HepG2 (cell line): Measurements from ENCODE around the gene XPR1. TPM values are rescaled to one million over a fixed set of nuclear protein-coding genes. Genes with fewer than 3 reads are reported as not detected.

Source experiments
- ARHGAP35 ChIP-seq: sonication (generic); formaldehyde crosslinking; IDR thresholded peaks from 2 replicates; pipeline ENCODE4 v1.9.0; 2022; ENCODE audit warnings: mild to moderate bottlenecking, inconsistent platforms, moderate library complexity, missing genetic modification reagents, borderline replicate concordance
- CCAR2 ChIP-seq: fragments of 200-400 bp; formaldehyde crosslinking; optimal IDR thresholded peaks from 2 replicates; pipeline ENCODE3; 2018; ENCODE audit warnings: low read depth, mild to moderate bottlenecking, low read length, moderate library complexity
- CEBPZ ChIP-seq: IDR thresholded peaks from 2 replicates; pipeline ENCODE4 v1.6.1; 2012; ENCODE audit warnings: low read length, improper control_type of control experiment
- CENPX ChIP-seq: sonication (generic); formaldehyde crosslinking; IDR thresholded peaks from 2 replicates; pipeline ENCODE4 v1.9.0; 2021; ENCODE audit warnings: mild to moderate bottlenecking, missing genetic modification reagents, moderate library complexity
- FOSL1 ChIP-seq: sonication (generic); formaldehyde crosslinking; IDR thresholded peaks from 2 replicates; pipeline ENCODE4 v1.9.0; 2021; ENCODE audit warnings: missing genetic modification reagents, borderline replicate concordance
- HDAC1 ChIP-seq: sonication (generic); formaldehyde crosslinking; IDR thresholded peaks from 2 replicates; pipeline ENCODE4 v1.5.1; 2020; ENCODE audit warnings: mild to moderate bottlenecking, missing genetic modification reagents
- KDM5A ChIP-seq: fragments of 200-600 bp; sonication (generic); IDR thresholded peaks from 2 replicates; pipeline ENCODE4 v1.7.0; 2018; ENCODE audit warnings: antibody characterized with exemption, mild to moderate bottlenecking, low read length, borderline replicate concordance
- MED8 ChIP-seq: sonication (generic); formaldehyde crosslinking; IDR thresholded peaks from 2 replicates; pipeline ENCODE4 v1.8.1; 2023; ENCODE audit warnings: mild to moderate bottlenecking, missing genetic modification reagents; ENCODE audit not compliant: insufficient replicate concordance
- MEF2D ChIP-seq: sonication (generic); formaldehyde crosslinking; IDR thresholded peaks from 2 replicates; pipeline ENCODE4 v1.5.1; 2020; ENCODE audit warnings: mild to moderate bottlenecking, missing genetic modification reagents
- NFIB ChIP-seq: sonication (generic); formaldehyde crosslinking; IDR thresholded peaks from 2 replicates; pipeline ENCODE4 v1.9.0; 2021; ENCODE audit warnings: missing genetic modification reagents, mild to moderate bottlenecking, borderline replicate concordance
- PPARG ChIP-seq: conservative IDR thresholded peaks from 2 replicates; pipeline ENCODE4 v1.6.1; 2016; ENCODE audit warnings: missing biosample characterization, missing genetic modification reagents
- THAP11 ChIP-seq: IDR thresholded peaks from 2 replicates; pipeline ENCODE4 v1.6.1; 2016; ENCODE audit warnings: missing biosample characterization, missing genetic modification reagents
- THAP9 ChIP-seq: sonication (generic); formaldehyde crosslinking; IDR thresholded peaks from 2 replicates; pipeline ENCODE4; 2020; ENCODE audit warnings: missing genetic modification reagents, mild to moderate bottlenecking, borderline replicate concordance
- ZBTB25 ChIP-seq: IDR thresholded peaks from 2 replicates; pipeline ENCODE4 v1.6.1; 2018; ENCODE audit warnings: missing genetic modification reagents
- ZNF12 ChIP-seq: sonication (generic); formaldehyde crosslinking; IDR thresholded peaks from 2 replicates; pipeline ENCODE4 v1.5.0; 2020; ENCODE audit warnings: missing genetic modification reagents
- ZNF24 ChIP-seq: fragments of 450-650 bp; IDR thresholded peaks from 2 replicates; pipeline ENCODE4 v1.6.1; 2017; ENCODE audit warnings: antibody characterized with exemption, mild to moderate bottlenecking
- ZNF512 ChIP-seq: sonication (generic); formaldehyde crosslinking; IDR thresholded peaks from 2 replicates; pipeline ENCODE4 v1.4.0; 2020; ENCODE audit warnings: mild to moderate bottlenecking, missing genetic modification reagents
- ZNF530 ChIP-seq: sonication (generic); formaldehyde crosslinking; IDR thresholded peaks from 2 replicates; pipeline ENCODE4 v1.5.0; 2020; ENCODE audit warnings: low read depth, mild to moderate bottlenecking, missing genetic modification reagents
- ZNF563 ChIP-seq: sonication (generic); formaldehyde crosslinking; IDR thresholded peaks from 2 replicates; pipeline ENCODE4 v1.8.0; 2022; ENCODE audit warnings: mild to moderate bottlenecking, moderate library complexity, missing genetic modification reagents
- ZNF777 ChIP-seq: sonication (generic); formaldehyde crosslinking; IDR thresholded peaks from 2 replicates; pipeline ENCODE4 v1.4.0; 2020; ENCODE audit warnings: missing genetic modification reagents
- ZSCAN12 ChIP-seq: sonication (generic); formaldehyde crosslinking; IDR thresholded peaks from 2 replicates; pipeline ENCODE4 v1.9.0; 2021; ENCODE audit warnings: mild to moderate bottlenecking, missing genetic modification reagents
- polyA plus RNA-seq, 8 experiments: library from polyadenylated mRNA; depleted of rRNA in 3 of 8; stranded (reverse) in 7 of 8; unstranded in 1 of 8; fragments of >200 nt; fragmentation: Illumina TruSeq in 4 of 8; extraction: Trizol in 4 of 8; gene quantifications; 2 replicates each; pipeline versions ENCODE4 v1.2.1 to v1.2.3, GENCODE V29; 2011 to 2016; ENCODE audit warnings: low read depth in 4 of 8, missing spikeins in 1 of 8, mixed read lengths in 1 of 8; ENCODE audit not compliant: insufficient read depth in 1 of 8
- total RNA-seq, 5 experiments: library from RNA; depleted of rRNA; stranded (reverse); fragments of >200 nt; fragmentation: Illumina TruSeq; extraction: Trizol; gene quantifications; 2 replicates each; pipeline ENCODE4 v1.2.3, GENCODE V29; 2016; ENCODE audit warnings: low read depth in 1 of 5

Gene XPR1
- total and polyA plus RNA-seq, 2 of the 13 experiments (the other 11 are each of a cell fraction or from before 2014, with no cell fraction given): 22.3 to 23.6 TPM

- TF ChIP-seq ARHGAP35 (CRISPR knock-in tag) (no peak), ZSCAN12 (CRISPR knock-in tag) (no peak), ZNF777 (CRISPR knock-in tag) (no peak), CENPX (CRISPR knock-in tag) (no peak), MED8 (CRISPR knock-in tag) (no peak), FOSL1 (no peak), ZBTB25 (CRISPR knock-in tag) (no peak), ZNF563 (CRISPR knock-in tag) (no peak), ZNF12 (CRISPR knock-in tag) (no peak), MEF2D (CRISPR knock-in tag) (no peak), KDM5A (no peak), ZNF24 (no peak), CCAR2 (no peak), CEBPZ (no peak), ZNF530 (CRISPR knock-in tag) (no peak), THAP9 (CRISPR knock-in tag) (no peak), HDAC1 (CRISPR knock-in tag) (0 out of 2 replicates have a peak, but pooled peaks have one; percentile 44), PPARG (CRISPR knock-in tag) (no peak), ZNF512 (CRISPR knock-in tag) (no peak), NFIB (no peak), THAP11 (CRISPR knock-in tag) (no peak; the same call in 1 of the 2 replicates)
These were observed 45.1 kb upstream of the XPR1 start (continued) for GRCh38 chr1:180586671-180587155.
